ENCODE results near the gene TPD52L2. TPM values are rescaled to one million over a fixed set of nuclear protein-coding genes. Genes with fewer than 3 reads are reported as not detected.

TPD52L2 gene
- total RNA-seq, 1 experiment from 2014 or later: 293 TPM

GRCh38 chr20:63933646-63934045 lies 68.6 kb downstream of the TPD52L2 start:
- no peak overlapping the region for H3K4me3 Mint-ChIP-seq (ENCODE audit: unreplicated experiment)
- no peaks in the 10 kb centered on the region for H3K4me1 Mint-ChIP-seq (ENCODE audit: low read depth, unreplicated experiment)
- Histone ChIP-seq H3K36me3 (ENCODE audit: control insufficient read depth, insufficient read depth, low read length) (peaks cover 15% of the 10 kb centered on the region), H3K9me3 (no peaks in the 10 kb centered on the region), H3K27me3 (replicated peaks; ENCODE audit: control insufficient read depth, insufficient read depth, low read length) (no peaks in the 10 kb centered on the region), H3K4me3 (ENCODE audit: low read depth, low read length) (no peak overlapping the region), H3K4me1 (no peaks in the 10 kb centered on the region)
- ChIA-PET POLR2A (interaction anchor here (0.8 kb wide), 1 partner anchor 37 kb away, joined by 3 read pairs; no protein-coding TSS in a partner anchor), CTCF (interaction anchor here (0.5 to 0.6 kb wide), 2 partner anchors 169 to 212 kb away, joined by 3 to 4 read pairs; no protein-coding TSS in a partner anchor)
- TF ChIP-seq CTCF (IDR thresholded peaks at IDR 0.05; ENCODE audit: insufficient read depth in 1 of 2, low read depth in 1 of 2, low read length in 1 of 2, severe bottlenecking in 1 of 2, unreplicated experiment in 1 of 2): no peak
- H3K27ac Mint-ChIP-seq (ENCODE audit: unreplicated experiment): no peak overlapping the region
- peaks cover 97% of the 10 kb centered on the region for H3K36me3 Mint-ChIP-seq (ENCODE audit: insufficient read depth, unreplicated experiment)
- DNase-seq: no peak
- H3K9me3 Mint-ChIP-seq (ENCODE audit: unreplicated experiment): no peaks in the 10 kb centered on the region
- no peaks in the 10 kb centered on the region for H3K27me3 Mint-ChIP-seq (ENCODE audit: insufficient read depth, unreplicated experiment)
- intact Hi-C loops (cut with micrococcal nuclease; ENCODE audit: unreplicated experiment): no loop called here
- TSS peak; percentile 22 for BruUV-seq (replicated peaks)

- H3K4me3 ChIP-seq (ENCODE audit: low read depth, low read length): no peak overlapping the region
- CTCF ChIA-PET: interaction anchor here (0.6 to 0.8 kb wide), 3 partner anchors 39 to 212 kb away, joined by 3 to 9 read pairs (median 4); no protein-coding TSS in a partner anchor
- intact Hi-C loops (cut with micrococcal nuclease; ENCODE audit: unreplicated experiment): no loop called here
- Mint-ChIP-seq H3K36me3 (ENCODE audit: insufficient read depth, unreplicated experiment) (peaks cover 93% of the 10 kb centered on the region), H3K27ac (ENCODE audit: unreplicated experiment) (no peak overlapping the region), H3K27me3 (ENCODE audit: insufficient read depth, unreplicated experiment) (no peaks in the 10 kb centered on the region), H3K4me1 (ENCODE audit: low read depth, unreplicated experiment) (no peaks in the 10 kb centered on the region), H3K4me3 (ENCODE audit: unreplicated experiment) (no peak overlapping the region), H3K9me3 (ENCODE audit: unreplicated experiment) (no peaks in the 10 kb centered on the region)
- peak; percentile 52 to 63 for TF ChIP-seq CTCF (IDR thresholded peaks at IDR 0.05; ENCODE audit: insufficient read depth in 1 of 2, low read depth in 1 of 2, low read length in 1 of 2, severe bottlenecking in 1 of 2, unreplicated experiment in 1 of 2)
- peaks cover 17% of the 10 kb centered on the region for H3K36me3 ChIP-seq (ENCODE audit: control insufficient read depth, insufficient read depth, low read length)
- BruUV-seq (replicated peaks): no TSS peak
- DNase-seq: peak; percentile 41 to 56
- no peaks in the 10 kb centered on the region for H3K27me3 ChIP-seq (replicated peaks; ENCODE audit: control insufficient read depth, insufficient read depth, low read length)
- POLR2A ChIA-PET: no interaction called here
- H3K9me3 ChIP-seq: no peaks in the 10 kb centered on the region
- H3K4me1 ChIP-seq: no peaks in the 10 kb centered on the region
These were observed 69.4 kb downstream of the TPD52L2 start for GRCh38 chr20:63934271-63935068.

- ChIA-PET POLR2A (no interaction called here), CTCF (interaction anchor here (0.7 to 0.8 kb wide), 2 partner anchors 38 to 185 kb away, joined by 3 to 9 read pairs; no protein-coding TSS in a partner anchor)
- Mint-ChIP-seq H3K9me3 (ENCODE audit: unreplicated experiment) (no peaks in the 10 kb centered on the region), H3K27ac (ENCODE audit: unreplicated experiment) (peak overlapping the region; percentile 66), H3K27me3 (ENCODE audit: insufficient read depth, unreplicated experiment) (no peaks in the 10 kb centered on the region), H3K4me1 (ENCODE audit: low read depth, unreplicated experiment) (no peaks in the 10 kb centered on the region), H3K36me3 (ENCODE audit: insufficient read depth, unreplicated experiment) (peaks cover 93% of the 10 kb centered on the region), H3K4me3 (ENCODE audit: unreplicated experiment) (no peak overlapping the region)
- no peaks in the 10 kb centered on the region for H3K4me1 ChIP-seq
- H3K36me3 ChIP-seq (ENCODE audit: control insufficient read depth, insufficient read depth, low read length): peaks cover 19% of the 10 kb centered on the region
- no peaks in the 10 kb centered on the region for H3K27me3 ChIP-seq (replicated peaks; ENCODE audit: control insufficient read depth, insufficient read depth, low read length)
- no peaks in the 10 kb centered on the region for H3K9me3 ChIP-seq
- no peak overlapping the region for H3K4me3 ChIP-seq (ENCODE audit: low read depth, low read length)
- no peak for DNase-seq
- BruUV-seq (replicated peaks): no TSS peak
- intact Hi-C loops (cut with micrococcal nuclease; ENCODE audit: unreplicated experiment): no loop called here
- no peak for TF ChIP-seq CTCF (IDR thresholded peaks at IDR 0.05; ENCODE audit: insufficient read depth in 1 of 2, low read depth in 1 of 2, low read length in 1 of 2, severe bottlenecking in 1 of 2, unreplicated experiment in 1 of 2)
These were observed 70.4 kb downstream of the TPD52L2 start for GRCh38 chr20:63935447-63935846.
